ENCODE data around the gene CLUH. TPM values are rescaled to one million over a fixed set of nuclear protein-coding genes. Genes with fewer than 3 reads are reported as not detected.
A peak's percentile ranks its signal among the peaks of the same experiment; 100 is the strongest.

The CLUH gene
- total RNA-seq: 10 to 100 TPM; 55.5 to 61.8 TPM
- polyA plus RNA-seq (2013, experiment 1 of 2): 27.4 TPM
- 21.7 TPM for polyA plus RNA-seq (2013, experiment 2 of 2)
- long read RNA-seq, experiment 1, partial matches to known transcripts: 15 of 19 reads
- long read RNA-seq, experiment 1, other reads (novel, unspliced or antisense): 4 of 19 reads
- long read RNA-seq, experiment 2, full-length matches to known transcripts: 10 of 51 reads
- long read RNA-seq, experiment 2, partial matches to known transcripts: 22 of 51 reads
- long read RNA-seq, experiment 2, other reads (novel, unspliced or antisense): 19 of 51 reads
- long read RNA-seq, experiment 3, full-length matches to known transcripts: 1 of 29 reads
- long read RNA-seq, experiment 3, partial matches to known transcripts: 19 of 29 reads
- long read RNA-seq, experiment 3, other reads (novel, unspliced or antisense): 9 of 29 reads
- long read RNA-seq, experiment 4: 0 reads

- Mint-ChIP-seq H3K27me3 (ENCODE audit: insufficient read depth) (peaks cover 6% of the 10 kb centered on the region), H3K9me3 (no peaks in the 10 kb centered on the region), H3K4me3 (peak within 1 kb of the TSS; percentile 66), H3K4me1 (peaks cover 40% of the 10 kb centered on the region), H3K27ac (peak within 1 kb of the TSS; percentile 72), H3K36me3 (ENCODE audit: low read depth) (no peaks in the 10 kb centered on the region)
- peaks cover 14% of the 10 kb centered on the region for H3K4me1 ChIP-seq (ENCODE audit: control insufficient read depth, insufficient read depth, low read length)
- H3K36me3 ChIP-seq (ENCODE audit: control insufficient read depth, insufficient read depth, low read length): no peaks in the 10 kb centered on the region
- no peak for TF ChIP-seq CTCF (conservative IDR thresholded peaks at IDR 0.05)
- H3K9me3 ChIP-seq (ENCODE audit: control insufficient read depth, low read length): no peaks in the 10 kb centered on the region
- WGBS, 2 experiments (ENCODE audit: insufficient coverage in 1 of 2, insufficient read length in 1 of 2): 19 to 75% methylated on average over 12 to 76 of the region's 76 CpGs
- no peak within 1 kb of the TSS for H3K9ac ChIP-seq (ENCODE audit: extremely low read depth, low read length, poor library complexity, severe bottlenecking)
- DNase-seq: peak; percentile 93
- no peak within 1 kb of the TSS for H3K27ac ChIP-seq (ENCODE audit: low read depth, low read length)
- H3K27me3 ChIP-seq (ENCODE audit: control insufficient read depth, insufficient read depth, low read length, poor library complexity, severe bottlenecking): no peaks in the 10 kb centered on the region
- H3K4me3 ChIP-seq (ENCODE audit: low read length): peak within 1 kb of the TSS; percentile 79
These were observed at the start of gene CLUH for GRCh38 chr17:2711608-2712299. CLUH (minus strand) TSS chr17:2711764; CDS start chr17:2711661, 103 bp downstream.

- WGBS, 2 experiments (ENCODE audit: insufficient coverage in 1 of 2, insufficient read length in 1 of 2): 83 to 95% methylated on average over 4 of the region's 4 CpGs
- H3K27ac ChIP-seq (ENCODE audit: low read depth, low read length): no peak overlapping the region
- Mint-ChIP-seq H3K4me1 (no peaks in the 10 kb centered on the region), H3K27me3 (ENCODE audit: insufficient read depth) (peaks cover 20% of the 10 kb centered on the region), H3K27ac (no peak overlapping the region), H3K36me3 (ENCODE audit: low read depth) (no peaks in the 10 kb centered on the region), H3K9me3 (no peaks in the 10 kb centered on the region), H3K4me3 (no peak overlapping the region)
- no peaks in the 10 kb centered on the region for H3K9me3 ChIP-seq (ENCODE audit: control insufficient read depth, low read length)
- no peaks in the 10 kb centered on the region for H3K4me1 ChIP-seq (ENCODE audit: control insufficient read depth, insufficient read depth, low read length)
- no peak for DNase-seq
- no peak overlapping the region for H3K9ac ChIP-seq (ENCODE audit: extremely low read depth, low read length, poor library complexity, severe bottlenecking)
- H3K27me3 ChIP-seq (ENCODE audit: control insufficient read depth, insufficient read depth, low read length, poor library complexity, severe bottlenecking): peaks cover 25% of the 10 kb centered on the region
- no peak overlapping the region for H3K4me3 ChIP-seq (ENCODE audit: low read length)
- H3K36me3 ChIP-seq (ENCODE audit: control insufficient read depth, insufficient read depth, low read length): no peaks in the 10 kb centered on the region
- no peak for TF ChIP-seq CTCF (conservative IDR thresholded peaks at IDR 0.05)
These were observed 47.3 kb upstream of the CLUH start for GRCh38 chr17:2758870-2759269.

GRCh38 chr17:2755891-2756724 is 44.5 kb upstream of the CLUH start:
- H3K4me1 ChIP-seq (ENCODE audit: control insufficient read depth, insufficient read depth, low read length): no peaks in the 10 kb centered on the region
- H3K27me3 ChIP-seq (ENCODE audit: control insufficient read depth, insufficient read depth, low read length, poor library complexity, severe bottlenecking): peaks cover 25% of the 10 kb centered on the region
- peak overlapping the region; percentile 80 for H3K4me3 ChIP-seq (ENCODE audit: low read length)
- DNase-seq: peak; percentile 95
- H3K27ac Mint-ChIP-seq: no peak overlapping the region
- no peaks in the 10 kb centered on the region for H3K9me3 Mint-ChIP-seq
- no peak for TF ChIP-seq CTCF (conservative IDR thresholded peaks at IDR 0.05)
- WGBS, 2 experiments (ENCODE audit: insufficient coverage in 1 of 2, insufficient read length in 1 of 2): 0 to 2% methylated on average over 22 to 46 of the region's 46 CpGs
- no peaks in the 10 kb centered on the region for H3K4me1 Mint-ChIP-seq
- H3K36me3 Mint-ChIP-seq (ENCODE audit: low read depth): no peaks in the 10 kb centered on the region
- H3K36me3 ChIP-seq (ENCODE audit: control insufficient read depth, insufficient read depth, low read length): no peaks in the 10 kb centered on the region
- no peaks in the 10 kb centered on the region for H3K9me3 ChIP-seq (ENCODE audit: control insufficient read depth, low read length)
- peaks cover 32% of the 10 kb centered on the region for H3K27me3 Mint-ChIP-seq (ENCODE audit: insufficient read depth)
- peak overlapping the region; percentile 59 for H3K4me3 Mint-ChIP-seq
- no peak overlapping the region for H3K9ac ChIP-seq (ENCODE audit: extremely low read depth, low read length, poor library complexity, severe bottlenecking)
- H3K27ac ChIP-seq (ENCODE audit: low read depth, low read length): no peak overlapping the region

Data from endodermal cell (in vitro differentiated cells).